Sigmoid colon (tissue), 4 donors: Measurements from ENCODE around the gene DNAJC15.

Source experiments
- EP300 ChIP-seq, 4 donors: sonication (generic); formaldehyde crosslinking; IDR thresholded peaks; one replicate each; pipeline ENCODE4 v1.6.1; 2017; ENCODE audit warnings: antibody characterized with exemption in 4 of 4
- POLR2A ChIP-seq, 2 donors: fragments of 450-650 bp; IDR thresholded peaks; one replicate each; pipeline ENCODE4 v1.6.1; 2016; ENCODE audit warnings: antibody characterized with exemption in 2 of 2, mild to moderate bottlenecking in 2 of 2, moderate library complexity in 2 of 2
- TF ChIP-seq, protein P1 (sequence below), 4 experiments: fragments of 450-650 bp in 3 of 4; fragments of 200-600 bp in 1 of 4; IDR thresholded peaks; one replicate each; pipeline ENCODE4 v1.5.1; 2016 to 2019; ENCODE audit warnings: antibody characterized with exemption in 4 of 4, mild to moderate bottlenecking in 3 of 4, moderate library complexity in 2 of 4

DNA sequence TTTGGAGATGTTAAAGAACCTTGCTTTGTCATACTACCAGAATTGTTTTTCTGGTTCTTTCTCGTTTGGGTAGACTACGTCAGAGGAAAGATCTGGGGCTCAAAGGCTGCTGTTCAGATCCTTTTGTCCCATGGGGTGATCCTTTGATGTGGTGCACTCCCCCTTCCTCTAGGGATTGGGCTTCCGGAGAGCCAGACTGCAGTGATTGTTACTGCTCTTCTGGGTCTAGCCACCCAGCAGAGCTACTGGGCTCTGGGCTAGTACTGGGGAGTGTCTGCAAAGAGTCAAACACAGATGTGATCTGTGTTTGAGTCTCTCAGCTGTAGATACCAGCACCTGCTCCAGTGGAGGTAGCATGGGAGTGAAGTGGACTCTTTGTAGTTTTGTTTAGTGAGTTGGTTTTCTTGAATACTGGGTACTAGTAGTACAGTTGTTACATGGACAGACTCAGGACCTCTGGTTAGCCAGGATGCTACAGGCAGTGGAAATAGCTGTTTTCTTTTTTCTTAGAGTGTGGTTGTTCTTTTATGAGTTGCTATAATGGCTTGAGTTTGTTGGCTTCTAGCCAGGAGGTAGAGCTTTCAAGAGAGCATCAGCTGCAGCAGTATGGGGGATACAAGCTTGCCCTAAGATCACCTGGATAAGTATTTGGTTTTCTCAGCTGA, 34.4 kb downstream of the DNAJC15 start:
- TF ChIP-seq, protein P1, sequence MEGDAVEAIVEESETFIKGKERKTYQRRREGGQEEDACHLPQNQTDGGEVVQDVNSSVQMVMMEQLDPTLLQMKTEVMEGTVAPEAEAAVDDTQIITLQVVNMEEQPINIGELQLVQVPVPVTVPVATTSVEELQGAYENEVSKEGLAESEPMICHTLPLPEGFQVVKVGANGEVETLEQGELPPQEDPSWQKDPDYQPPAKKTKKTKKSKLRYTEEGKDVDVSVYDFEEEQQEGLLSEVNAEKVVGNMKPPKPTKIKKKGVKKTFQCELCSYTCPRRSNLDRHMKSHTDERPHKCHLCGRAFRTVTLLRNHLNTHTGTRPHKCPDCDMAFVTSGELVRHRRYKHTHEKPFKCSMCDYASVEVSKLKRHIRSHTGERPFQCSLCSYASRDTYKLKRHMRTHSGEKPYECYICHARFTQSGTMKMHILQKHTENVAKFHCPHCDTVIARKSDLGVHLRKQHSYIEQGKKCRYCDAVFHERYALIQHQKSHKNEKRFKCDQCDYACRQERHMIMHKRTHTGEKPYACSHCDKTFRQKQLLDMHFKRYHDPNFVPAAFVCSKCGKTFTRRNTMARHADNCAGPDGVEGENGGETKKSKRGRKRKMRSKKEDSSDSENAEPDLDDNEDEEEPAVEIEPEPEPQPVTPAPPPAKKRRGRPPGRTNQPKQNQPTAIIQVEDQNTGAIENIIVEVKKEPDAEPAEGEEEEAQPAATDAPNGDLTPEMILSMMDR (IDR thresholded peaks at IDR 0.05) = no peak
- TF ChIP-seq POLR2A (IDR thresholded peaks at IDR 0.05) = no peak
- no peak for TF ChIP-seq EP300 (IDR thresholded peaks at IDR 0.05)
